Stomach (tissue), 4 donors: ENCODE data around the gene SLC25A40.

Experiments
- CTCF ChIP-seq, 7 experiments: fragments of 450-650 bp in 4 of 7; fragments of 200-600 bp in 3 of 7; sonication (generic) in 3 of 7; IDR thresholded peaks; one replicate each; pipeline ENCODE4 v1.5.1; 2016 to 2019; ENCODE audit warnings: antibody characterized with exemption in 7 of 7, control low read depth in 2 of 7, mild to moderate bottlenecking in 1 of 7
- EP300 ChIP-seq: sonication (generic); formaldehyde crosslinking; IDR thresholded peaks from one replicate; pipeline ENCODE4 v1.6.1; 2017; ENCODE audit warnings: antibody characterized with exemption
- POLR2A ChIP-seq, 4 donors: fragments of 450-650 bp; IDR thresholded peaks; one replicate each; pipeline ENCODE4 v1.6.1; 2016; ENCODE audit warnings: antibody characterized with exemption in 4 of 4, control low read depth in 2 of 4, mild to moderate bottlenecking in 1 of 4, moderate library complexity in 1 of 4
- POLR2AphosphoS5 ChIP-seq, 3 donors: sonication (generic); formaldehyde crosslinking; IDR thresholded peaks; one replicate each; pipeline ENCODE4 v1.6.1; 2016; ENCODE audit warnings: antibody characterized with exemption in 3 of 3

- TF ChIP-seq POLR2A (IDR thresholded peaks at IDR 0.05), result no peak
- TF ChIP-seq POLR2AphosphoS5 (IDR thresholded peaks at IDR 0.05), result no peak
- TF ChIP-seq CTCF (IDR thresholded peaks at IDR 0.05), result no peak
- no peak for TF ChIP-seq EP300
These were observed 17.6 kb downstream of the SLC25A40 start for GRCh38 chr7:87858417-87859100.
